ENCODE measurements around the gene RAB11FIP4. TPM values are rescaled to one million over a fixed set of nuclear protein-coding genes. Genes with fewer than 3 reads are reported as not detected.
A peak's percentile ranks its signal among the peaks of the same experiment; 100 is the strongest.

Gene RAB11FIP4
- total and polyA plus RNA-seq, 4 donors, result 1.5 to 16.0 (median 3.3) TPM

DNA sequence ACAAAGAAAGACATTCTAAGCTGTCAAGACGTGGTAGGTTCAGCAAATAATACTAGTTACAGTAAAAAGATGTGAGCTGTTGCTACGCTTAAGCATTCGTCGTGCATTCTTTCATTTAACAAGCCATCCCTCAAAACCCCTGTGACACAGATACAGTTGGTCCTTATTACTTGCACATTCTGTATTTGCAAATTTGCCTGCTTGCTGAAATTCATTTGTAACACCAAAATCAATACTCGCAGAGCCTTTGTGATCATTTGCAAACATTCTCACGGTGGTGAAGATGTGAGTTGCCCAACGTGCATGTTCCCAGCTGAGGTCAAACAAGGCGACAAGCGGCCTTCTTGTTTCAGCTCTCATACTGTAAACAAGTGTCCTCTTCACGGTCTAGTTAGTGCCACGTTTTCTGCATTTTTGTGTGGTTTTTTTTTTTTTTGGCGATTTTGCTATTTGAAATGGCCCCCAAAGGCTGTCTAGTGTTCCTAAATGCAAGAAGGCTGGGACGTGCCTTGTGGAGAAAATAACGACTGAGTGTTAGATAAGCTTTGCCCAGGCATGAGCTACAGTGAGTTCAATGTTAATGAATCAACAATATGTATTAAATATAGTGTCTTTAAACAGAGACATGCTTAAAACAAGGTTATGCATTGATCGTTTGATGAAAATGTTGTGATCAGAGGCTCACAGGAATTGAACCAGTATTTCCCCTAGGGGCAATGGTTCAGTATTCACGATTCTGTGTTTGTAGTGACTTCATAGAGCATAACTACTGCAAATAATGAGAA, 84.1 kb downstream of the RAB11FIP4 start:
- Histone ChIP-seq H3K4me3 (ENCODE audit: low read depth in 1 of 3, low read length in 3 of 3) (no peak overlapping the region), H3K4me1 (ENCODE audit: control insufficient read depth in 4 of 4, insufficient read depth in 4 of 4, low read length in 3 of 4) (peaks cover 4 to 15% (median 13%) of the 10 kb centered on the region in 4 donors), H3K27me3 (ENCODE audit: control insufficient read depth in 4 of 4, insufficient read depth in 4 of 4, low read length in 3 of 4) (no peaks in the 10 kb centered on the region), H3K27ac (ENCODE audit: low read depth in 1 of 2, low read length in 2 of 2) (peak overlapping the region; percentile 6 to 58), H3K9ac (ENCODE audit: low read depth in 1 of 2, low read length in 2 of 2) (no peak overlapping the region), H3K36me3 (ENCODE audit: control insufficient read depth in 4 of 4, insufficient read depth in 3 of 4, low read depth in 1 of 4, low read length in 3 of 4) (no peaks in the 10 kb centered on the region), H3K9me3 (ENCODE audit: control insufficient read depth in 4 of 4, low read length in 3 of 4) (no peaks in the 10 kb centered on the region)
- peak; percentile 55 for TF ChIP-seq YY1 (IDR thresholded peaks at IDR 0.05)
- peak; percentile 94 to 96 for TF ChIP-seq RXRA (IDR thresholded peaks at IDR 0.05)
- TF ChIP-seq, protein P1, sequence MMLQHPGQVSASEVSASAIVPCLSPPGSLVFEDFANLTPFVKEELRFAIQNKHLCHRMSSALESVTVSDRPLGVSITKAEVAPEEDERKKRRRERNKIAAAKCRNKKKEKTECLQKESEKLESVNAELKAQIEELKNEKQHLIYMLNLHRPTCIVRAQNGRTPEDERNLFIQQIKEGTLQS (IDR thresholded peaks at IDR 0.05), result no peak
- peak; percentile 54 to 57 for TF ChIP-seq JUND (IDR thresholded peaks at IDR 0.05)
- TF ChIP-seq EGR1 (IDR thresholded peaks at IDR 0.05; ENCODE audit: low read depth in 2 of 2), result peak in 1 of 2 donors; percentile 33
- TF ChIP-seq TAF1 (conservative IDR thresholded peaks at IDR 0.05), result no peak
- peak; percentile 70 for TF ChIP-seq SP1 (IDR thresholded peaks at IDR 0.05)
- TF ChIP-seq HNF4G (IDR thresholded peaks at IDR 0.05), result peak; percentile 21
- TF ChIP-seq FOXA2 (IDR thresholded peaks at IDR 0.05), result peak; percentile 74
- peak; percentile 68 to 71 for TF ChIP-seq HNF4A (conservative IDR thresholded peaks at IDR 0.05)
- TF ChIP-seq, protein P2, sequence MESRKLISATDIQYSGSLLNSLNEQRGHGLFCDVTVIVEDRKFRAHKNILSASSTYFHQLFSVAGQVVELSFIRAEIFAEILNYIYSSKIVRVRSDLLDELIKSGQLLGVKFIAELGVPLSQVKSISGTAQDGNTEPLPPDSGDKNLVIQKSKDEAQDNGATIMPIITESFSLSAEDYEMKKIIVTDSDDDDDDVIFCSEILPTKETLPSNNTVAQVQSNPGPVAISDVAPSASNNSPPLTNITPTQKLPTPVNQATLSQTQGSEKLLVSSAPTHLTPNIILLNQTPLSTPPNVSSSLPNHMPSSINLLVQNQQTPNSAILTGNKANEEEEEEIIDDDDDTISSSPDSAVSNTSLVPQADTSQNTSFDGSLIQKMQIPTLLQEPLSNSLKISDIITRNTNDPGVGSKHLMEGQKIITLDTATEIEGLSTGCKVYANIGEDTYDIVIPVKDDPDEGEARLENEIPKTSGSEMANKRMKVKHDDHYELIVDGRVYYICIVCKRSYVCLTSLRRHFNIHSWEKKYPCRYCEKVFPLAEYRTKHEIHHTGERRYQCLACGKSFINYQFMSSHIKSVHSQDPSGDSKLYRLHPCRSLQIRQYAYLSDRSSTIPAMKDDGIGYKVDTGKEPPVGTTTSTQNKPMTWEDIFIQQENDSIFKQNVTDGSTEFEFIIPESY (IDR thresholded peaks at IDR 0.05), result no peak
- TF ChIP-seq RAD21 (IDR thresholded peaks at IDR 0.05), result peak in 1 of 2 donors; percentile 45
- no peak for DNase-seq (ENCODE audit: low spot score)
- 34% methylated on average over 16 of the region's 16 CpGs for WGBS

DNA sequence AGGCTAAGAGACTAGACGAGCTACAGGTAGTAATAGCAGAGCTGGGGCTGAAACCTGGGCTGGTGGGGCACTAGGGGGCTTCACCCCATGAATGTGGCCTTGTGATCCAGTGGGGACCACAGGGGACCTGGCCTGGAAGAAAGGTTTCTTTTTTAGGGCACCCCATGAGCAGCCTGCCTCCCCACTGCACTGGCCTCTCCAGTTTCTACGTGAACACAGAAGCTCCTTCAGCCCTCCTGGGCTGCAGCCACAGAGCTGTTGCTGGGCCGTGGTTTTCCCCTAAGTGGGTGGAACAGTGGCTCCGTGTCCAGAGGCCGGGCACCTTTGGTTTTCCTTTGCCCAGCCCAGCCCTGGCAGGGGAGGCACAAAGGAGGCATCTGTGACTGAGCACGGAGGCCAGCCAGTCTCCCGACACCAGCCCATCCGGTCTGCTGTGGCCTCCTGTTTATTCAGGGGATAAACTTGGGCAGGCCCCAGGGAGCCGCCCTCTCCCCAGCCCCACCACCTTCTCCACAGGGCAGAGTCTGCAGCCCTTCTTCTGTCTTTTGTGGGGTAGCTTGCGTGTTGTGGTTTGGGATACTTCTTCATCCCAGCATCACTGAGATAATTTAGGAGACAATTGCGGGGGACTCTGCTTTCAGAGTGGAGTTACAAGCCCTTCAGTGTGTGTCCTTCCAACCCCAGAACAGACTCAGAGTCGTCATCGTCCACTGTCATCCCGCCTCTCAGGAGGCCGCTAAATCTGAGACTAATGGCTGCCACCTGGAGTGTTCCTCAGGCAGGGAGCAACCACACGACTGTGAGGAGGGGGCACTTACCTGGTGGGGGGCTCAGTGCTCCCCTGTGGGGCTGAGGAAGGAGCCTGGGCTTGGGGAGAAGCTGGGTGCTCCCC, 85.3 kb downstream of the RAB11FIP4 start:
- H3K4me3 ChIP-seq (ENCODE audit: low read depth in 1 of 3, low read length in 3 of 3), result no peak overlapping the region
- no peak for TF ChIP-seq RAD21 (IDR thresholded peaks at IDR 0.05)
- TF ChIP-seq, protein P3, sequence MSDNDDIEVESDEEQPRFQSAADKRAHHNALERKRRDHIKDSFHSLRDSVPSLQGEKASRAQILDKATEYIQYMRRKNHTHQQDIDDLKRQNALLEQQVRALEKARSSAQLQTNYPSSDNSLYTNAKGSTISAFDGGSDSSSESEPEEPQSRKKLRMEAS (IDR thresholded peaks at IDR 0.05), result no peak
- 80% methylated on average over 16 of the region's 16 CpGs for WGBS
- no peaks in the 10 kb centered on the region for H3K36me3 ChIP-seq (ENCODE audit: control insufficient read depth in 4 of 4, insufficient read depth in 3 of 4, low read depth in 1 of 4, low read length in 3 of 4)
- H3K9ac ChIP-seq (ENCODE audit: low read depth in 1 of 2, low read length in 2 of 2), result no peak overlapping the region
- H3K27ac ChIP-seq (ENCODE audit: low read depth in 1 of 2, low read length in 2 of 2), result no peak overlapping the region
- H3K27me3 ChIP-seq (ENCODE audit: control insufficient read depth in 4 of 4, insufficient read depth in 4 of 4, low read length in 3 of 4), result no peaks in the 10 kb centered on the region
- no peak for DNase-seq (ENCODE audit: low spot score)
- peaks cover 4 to 19% (median 15%) of the 10 kb centered on the region in 4 donors for H3K4me1 ChIP-seq (ENCODE audit: control insufficient read depth in 4 of 4, insufficient read depth in 4 of 4, low read length in 3 of 4)
- no peaks in the 10 kb centered on the region for H3K9me3 ChIP-seq (ENCODE audit: control insufficient read depth in 4 of 4, low read length in 3 of 4)

DNA sequence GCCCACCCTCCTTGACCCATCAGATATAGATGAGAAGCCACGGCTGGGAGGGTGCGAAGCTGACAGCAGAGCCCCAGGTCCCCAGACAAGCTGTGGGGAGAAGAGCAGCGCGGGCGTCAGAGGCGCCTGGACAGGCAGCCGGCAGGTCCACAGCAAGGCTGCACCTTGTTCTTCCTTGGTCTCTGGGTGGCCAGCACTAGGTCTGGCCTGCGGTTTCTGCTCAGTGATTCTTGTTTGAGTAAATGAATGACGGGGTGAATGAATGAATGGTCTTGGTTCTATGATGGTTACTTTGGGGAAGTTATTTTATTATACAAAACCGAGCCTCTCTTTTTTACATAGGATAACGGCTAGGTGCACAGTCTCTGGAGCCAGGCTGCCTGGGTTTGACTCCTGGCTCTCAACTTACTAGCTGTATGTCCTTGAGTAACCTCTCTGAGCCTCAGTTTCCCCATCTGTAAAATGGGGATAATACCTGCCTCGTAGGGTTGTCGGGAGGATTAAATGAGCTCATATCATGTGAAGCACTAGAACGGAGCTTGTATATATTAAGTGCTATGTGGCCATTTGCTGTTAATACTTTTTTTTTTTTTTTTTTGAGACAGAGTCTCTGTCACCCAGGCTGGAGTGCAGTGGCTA, 86.1 kb downstream of the RAB11FIP4 start:
- DNase-seq (ENCODE audit: low spot score), result no peak
- H3K9ac ChIP-seq (ENCODE audit: low read depth in 1 of 2, low read length in 2 of 2), result no peak overlapping the region
- no peak overlapping the region for H3K27ac ChIP-seq (ENCODE audit: low read depth in 1 of 2, low read length in 2 of 2)
- H3K36me3 ChIP-seq (ENCODE audit: control insufficient read depth in 4 of 4, insufficient read depth in 3 of 4, low read depth in 1 of 4, low read length in 3 of 4), result no peaks in the 10 kb centered on the region
- H3K9me3 ChIP-seq (ENCODE audit: control insufficient read depth in 4 of 4, low read length in 3 of 4), result no peaks in the 10 kb centered on the region
- WGBS, result 95% methylated on average over 14 of the region's 14 CpGs
- H3K4me1 ChIP-seq (ENCODE audit: control insufficient read depth in 4 of 4, insufficient read depth in 4 of 4, low read length in 3 of 4), result peaks cover 4 to 23% (median 15%) of the 10 kb centered on the region in 4 donors
- H3K27me3 ChIP-seq (ENCODE audit: control insufficient read depth in 4 of 4, insufficient read depth in 4 of 4, low read length in 3 of 4), result no peaks in the 10 kb centered on the region
- no peak overlapping the region for H3K4me3 ChIP-seq (ENCODE audit: low read depth in 1 of 3, low read length in 3 of 3)
- no peak for TF ChIP-seq EGR1 (IDR thresholded peaks at IDR 0.05; ENCODE audit: low read depth in 2 of 2)
- TF ChIP-seq, protein P4, sequence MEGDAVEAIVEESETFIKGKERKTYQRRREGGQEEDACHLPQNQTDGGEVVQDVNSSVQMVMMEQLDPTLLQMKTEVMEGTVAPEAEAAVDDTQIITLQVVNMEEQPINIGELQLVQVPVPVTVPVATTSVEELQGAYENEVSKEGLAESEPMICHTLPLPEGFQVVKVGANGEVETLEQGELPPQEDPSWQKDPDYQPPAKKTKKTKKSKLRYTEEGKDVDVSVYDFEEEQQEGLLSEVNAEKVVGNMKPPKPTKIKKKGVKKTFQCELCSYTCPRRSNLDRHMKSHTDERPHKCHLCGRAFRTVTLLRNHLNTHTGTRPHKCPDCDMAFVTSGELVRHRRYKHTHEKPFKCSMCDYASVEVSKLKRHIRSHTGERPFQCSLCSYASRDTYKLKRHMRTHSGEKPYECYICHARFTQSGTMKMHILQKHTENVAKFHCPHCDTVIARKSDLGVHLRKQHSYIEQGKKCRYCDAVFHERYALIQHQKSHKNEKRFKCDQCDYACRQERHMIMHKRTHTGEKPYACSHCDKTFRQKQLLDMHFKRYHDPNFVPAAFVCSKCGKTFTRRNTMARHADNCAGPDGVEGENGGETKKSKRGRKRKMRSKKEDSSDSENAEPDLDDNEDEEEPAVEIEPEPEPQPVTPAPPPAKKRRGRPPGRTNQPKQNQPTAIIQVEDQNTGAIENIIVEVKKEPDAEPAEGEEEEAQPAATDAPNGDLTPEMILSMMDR (IDR thresholded peaks at IDR 0.05; ENCODE audit: low read depth, low read length, missing input control), result no peak
- TF ChIP-seq HNF4G (IDR thresholded peaks at IDR 0.05), result no peak
- TF ChIP-seq RXRA (IDR thresholded peaks at IDR 0.05), result no peak
- TF ChIP-seq NR2F2 (IDR thresholded peaks at IDR 0.05), result no peak
- no peak for TF ChIP-seq JUND (IDR thresholded peaks at IDR 0.05)
- TF ChIP-seq HNF4A (conservative IDR thresholded peaks at IDR 0.05), result no peak
- TF ChIP-seq YY1 (IDR thresholded peaks at IDR 0.05), result no peak
- TF ChIP-seq, protein P5, sequence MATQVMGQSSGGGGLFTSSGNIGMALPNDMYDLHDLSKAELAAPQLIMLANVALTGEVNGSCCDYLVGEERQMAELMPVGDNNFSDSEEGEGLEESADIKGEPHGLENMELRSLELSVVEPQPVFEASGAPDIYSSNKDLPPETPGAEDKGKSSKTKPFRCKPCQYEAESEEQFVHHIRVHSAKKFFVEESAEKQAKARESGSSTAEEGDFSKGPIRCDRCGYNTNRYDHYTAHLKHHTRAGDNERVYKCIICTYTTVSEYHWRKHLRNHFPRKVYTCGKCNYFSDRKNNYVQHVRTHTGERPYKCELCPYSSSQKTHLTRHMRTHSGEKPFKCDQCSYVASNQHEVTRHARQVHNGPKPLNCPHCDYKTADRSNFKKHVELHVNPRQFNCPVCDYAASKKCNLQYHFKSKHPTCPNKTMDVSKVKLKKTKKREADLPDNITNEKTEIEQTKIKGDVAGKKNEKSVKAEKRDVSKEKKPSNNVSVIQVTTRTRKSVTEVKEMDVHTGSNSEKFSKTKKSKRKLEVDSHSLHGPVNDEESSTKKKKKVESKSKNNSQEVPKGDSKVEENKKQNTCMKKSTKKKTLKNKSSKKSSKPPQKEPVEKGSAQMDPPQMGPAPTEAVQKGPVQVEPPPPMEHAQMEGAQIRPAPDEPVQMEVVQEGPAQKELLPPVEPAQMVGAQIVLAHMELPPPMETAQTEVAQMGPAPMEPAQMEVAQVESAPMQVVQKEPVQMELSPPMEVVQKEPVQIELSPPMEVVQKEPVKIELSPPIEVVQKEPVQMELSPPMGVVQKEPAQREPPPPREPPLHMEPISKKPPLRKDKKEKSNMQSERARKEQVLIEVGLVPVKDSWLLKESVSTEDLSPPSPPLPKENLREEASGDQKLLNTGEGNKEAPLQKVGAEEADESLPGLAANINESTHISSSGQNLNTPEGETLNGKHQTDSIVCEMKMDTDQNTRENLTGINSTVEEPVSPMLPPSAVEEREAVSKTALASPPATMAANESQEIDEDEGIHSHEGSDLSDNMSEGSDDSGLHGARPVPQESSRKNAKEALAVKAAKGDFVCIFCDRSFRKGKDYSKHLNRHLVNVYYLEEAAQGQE (IDR thresholded peaks at IDR 0.05), result no peak
- TF ChIP-seq, protein P3 (IDR thresholded peaks at IDR 0.05), result no peak

Measured in liver (tissue), 9 donors.